ENCODE data around the gene SPAG5. TPM values are rescaled to one million over a fixed set of nuclear protein-coding genes. Genes with fewer than 3 reads are reported as not detected.

Gene SPAG5, protein sequence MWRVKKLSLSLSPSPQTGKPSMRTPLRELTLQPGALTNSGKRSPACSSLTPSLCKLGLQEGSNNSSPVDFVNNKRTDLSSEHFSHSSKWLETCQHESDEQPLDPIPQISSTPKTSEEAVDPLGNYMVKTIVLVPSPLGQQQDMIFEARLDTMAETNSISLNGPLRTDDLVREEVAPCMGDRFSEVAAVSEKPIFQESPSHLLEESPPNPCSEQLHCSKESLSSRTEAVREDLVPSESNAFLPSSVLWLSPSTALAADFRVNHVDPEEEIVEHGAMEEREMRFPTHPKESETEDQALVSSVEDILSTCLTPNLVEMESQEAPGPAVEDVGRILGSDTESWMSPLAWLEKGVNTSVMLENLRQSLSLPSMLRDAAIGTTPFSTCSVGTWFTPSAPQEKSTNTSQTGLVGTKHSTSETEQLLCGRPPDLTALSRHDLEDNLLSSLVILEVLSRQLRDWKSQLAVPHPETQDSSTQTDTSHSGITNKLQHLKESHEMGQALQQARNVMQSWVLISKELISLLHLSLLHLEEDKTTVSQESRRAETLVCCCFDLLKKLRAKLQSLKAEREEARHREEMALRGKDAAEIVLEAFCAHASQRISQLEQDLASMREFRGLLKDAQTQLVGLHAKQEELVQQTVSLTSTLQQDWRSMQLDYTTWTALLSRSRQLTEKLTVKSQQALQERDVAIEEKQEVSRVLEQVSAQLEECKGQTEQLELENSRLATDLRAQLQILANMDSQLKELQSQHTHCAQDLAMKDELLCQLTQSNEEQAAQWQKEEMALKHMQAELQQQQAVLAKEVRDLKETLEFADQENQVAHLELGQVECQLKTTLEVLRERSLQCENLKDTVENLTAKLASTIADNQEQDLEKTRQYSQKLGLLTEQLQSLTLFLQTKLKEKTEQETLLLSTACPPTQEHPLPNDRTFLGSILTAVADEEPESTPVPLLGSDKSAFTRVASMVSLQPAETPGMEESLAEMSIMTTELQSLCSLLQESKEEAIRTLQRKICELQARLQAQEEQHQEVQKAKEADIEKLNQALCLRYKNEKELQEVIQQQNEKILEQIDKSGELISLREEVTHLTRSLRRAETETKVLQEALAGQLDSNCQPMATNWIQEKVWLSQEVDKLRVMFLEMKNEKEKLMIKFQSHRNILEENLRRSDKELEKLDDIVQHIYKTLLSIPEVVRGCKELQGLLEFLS
- total RNA-seq, result 10.6 and 47.7 TPM in 2 replicates

- DNase-seq, result peak; percentile 95
Observed at GRCh38 chr17:28598799-28599310, at the start of gene SPAG5. SPAG5 (minus strand) TSS chr17:28599025; CDS start chr17:28598946, 79 bp downstream.

GRCh38 chr17:28646039-28646754 lies 47.4 kb upstream of the SPAG5 start:
- peak; percentile 12 for DNase-seq

- no peak for DNase-seq
Observed at GRCh38 chr17:28645576-28645939, 46.7 kb upstream of the SPAG5 start.

- peak; percentile 97 for DNase-seq
Observed at GRCh38 chr17:28644787-28645575, 46.2 kb upstream of the SPAG5 start, which contains the start of gene BLTP2. BLTP2 (minus strand) TSS chr17:28645158; CDS start chr17:28645056, 102 bp downstream.

GRCh38 chr17:28643983-28644786 lies 45.4 kb upstream of the SPAG5 start:
- DNase-seq, result peak; percentile 53

DNA sequence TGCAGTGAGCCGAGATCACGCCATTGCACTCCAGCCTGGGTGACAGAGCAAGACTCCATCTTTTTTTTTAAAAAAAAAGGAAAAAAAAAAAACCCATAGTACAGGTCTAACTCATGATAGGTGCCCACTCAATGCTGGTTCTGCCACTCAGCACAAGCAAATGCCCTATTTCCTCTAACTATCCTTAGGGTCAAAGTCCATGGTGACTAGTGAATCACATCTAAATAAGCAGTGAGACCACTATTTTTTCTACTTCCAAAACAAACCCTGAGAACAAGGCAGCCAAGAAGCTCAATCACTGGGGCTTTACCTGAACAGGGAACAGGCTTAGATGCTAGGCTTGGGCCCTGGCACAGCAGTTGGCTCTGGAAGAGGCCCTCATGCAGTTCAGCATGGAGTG lies 42.8 kb upstream of the SPAG5 start:
- no peak for DNase-seq

- no peak for DNase-seq
Observed at GRCh38 chr17:28635506-28635905, 36.7 kb upstream of the SPAG5 start.

DNA sequence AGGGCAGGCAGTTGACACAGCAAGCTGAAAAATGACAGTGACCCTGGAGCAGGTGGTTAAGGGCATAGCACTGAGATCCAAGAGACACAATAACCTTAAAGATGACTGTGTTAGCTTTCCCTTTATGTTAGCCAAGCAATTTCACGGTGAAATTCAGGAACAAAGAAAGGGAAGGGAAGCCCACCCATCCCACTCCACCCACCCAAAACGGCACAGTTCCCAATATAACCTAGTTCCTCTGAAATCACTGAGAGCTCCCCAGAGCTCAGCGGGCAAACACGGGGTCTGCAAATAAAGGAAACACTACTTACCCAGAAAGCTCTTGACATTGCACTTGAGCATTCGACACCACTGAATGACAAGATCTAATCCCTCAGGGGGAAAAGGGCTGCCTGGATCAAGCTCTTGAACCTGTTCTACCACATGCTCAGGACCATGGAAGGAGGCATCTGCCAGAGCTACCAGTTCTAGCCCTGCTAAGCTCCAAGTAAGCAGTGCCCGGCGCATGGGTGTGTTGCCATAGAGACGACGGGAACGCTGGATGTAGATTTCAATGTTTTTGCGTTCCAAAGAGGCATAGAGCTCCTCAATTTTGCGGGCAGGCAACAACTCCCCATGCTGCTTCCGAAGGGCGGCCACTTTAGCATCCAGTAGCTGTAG lies 35.5 kb upstream of the SPAG5 start:
- DNase-seq, result no peak

DNA sequence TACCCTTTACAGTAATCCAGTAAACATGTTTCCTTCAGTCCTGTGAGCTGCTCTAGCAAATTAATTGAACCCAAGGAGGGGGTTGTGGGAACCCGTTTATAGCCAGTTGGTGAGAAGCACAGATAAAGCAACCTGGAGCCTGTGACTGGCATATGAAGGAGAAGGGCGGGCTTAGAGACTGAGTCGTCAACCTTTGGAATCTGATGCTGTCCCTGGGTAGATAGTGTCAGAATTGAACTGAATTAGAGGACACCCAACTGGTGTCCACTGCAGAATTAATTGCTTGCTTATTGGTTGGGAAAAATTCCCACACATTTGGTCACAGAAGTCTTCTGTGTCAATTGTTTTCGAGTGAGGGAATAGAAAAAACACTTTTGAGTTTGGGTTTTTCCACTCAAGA lies 28.0 kb upstream of the SPAG5 start:
- DNase-seq, result no peak

DNA sequence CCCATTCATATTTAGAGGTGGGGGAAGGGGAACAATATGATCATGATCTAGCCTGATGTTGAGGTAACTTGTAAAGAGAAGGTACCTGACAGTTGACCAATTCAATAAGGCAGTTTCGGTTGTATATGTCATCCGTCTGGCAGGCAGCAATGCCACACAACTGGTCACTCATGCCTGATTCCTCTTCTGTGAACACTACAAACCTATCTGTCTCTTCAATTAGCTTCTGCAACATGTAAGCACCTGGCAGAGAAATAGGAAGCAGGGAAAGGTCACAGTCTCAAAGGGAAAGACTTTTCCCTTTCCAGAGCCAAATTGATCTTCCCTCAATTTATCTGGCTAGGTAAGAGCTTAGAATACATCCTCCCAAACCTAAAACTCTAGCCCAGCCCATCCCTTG lies 25.3 kb upstream of the SPAG5 start:
- DNase-seq, result no peak

GRCh38 chr17:28623696-28624095 lies 24.9 kb upstream of the SPAG5 start:
- DNase-seq, result no peak

- no peak for DNase-seq
Observed at GRCh38 chr17:28622186-28622585, 23.4 kb upstream of the SPAG5 start.

- DNase-seq, result no peak
Observed at GRCh38 chr17:28620010-28620409, 21.2 kb upstream of the SPAG5 start.

GRCh38 chr17:28618464-28618863 lies 19.6 kb upstream of the SPAG5 start:
- DNase-seq, result no peak

DNA sequence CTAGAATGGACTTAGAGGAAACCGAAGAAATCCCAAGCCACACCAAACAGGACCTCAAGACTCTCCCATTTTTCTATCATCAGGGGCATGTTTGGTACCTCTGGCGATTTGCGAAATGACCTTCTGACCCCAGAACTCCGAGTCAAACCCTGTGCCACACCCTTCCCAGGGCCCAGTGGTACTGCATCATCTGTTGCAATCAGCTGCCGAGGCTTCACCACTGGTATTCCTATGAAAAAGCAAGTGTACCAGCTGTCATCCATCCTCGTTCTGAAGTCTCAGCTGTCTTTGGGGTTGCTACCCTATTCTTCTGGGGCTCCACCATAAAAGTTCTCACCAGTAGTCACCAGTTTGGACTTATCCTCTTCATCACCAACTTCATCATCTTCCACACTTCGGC lies 17.5 kb upstream of the SPAG5 start:
- no peak for DNase-seq

DNA sequence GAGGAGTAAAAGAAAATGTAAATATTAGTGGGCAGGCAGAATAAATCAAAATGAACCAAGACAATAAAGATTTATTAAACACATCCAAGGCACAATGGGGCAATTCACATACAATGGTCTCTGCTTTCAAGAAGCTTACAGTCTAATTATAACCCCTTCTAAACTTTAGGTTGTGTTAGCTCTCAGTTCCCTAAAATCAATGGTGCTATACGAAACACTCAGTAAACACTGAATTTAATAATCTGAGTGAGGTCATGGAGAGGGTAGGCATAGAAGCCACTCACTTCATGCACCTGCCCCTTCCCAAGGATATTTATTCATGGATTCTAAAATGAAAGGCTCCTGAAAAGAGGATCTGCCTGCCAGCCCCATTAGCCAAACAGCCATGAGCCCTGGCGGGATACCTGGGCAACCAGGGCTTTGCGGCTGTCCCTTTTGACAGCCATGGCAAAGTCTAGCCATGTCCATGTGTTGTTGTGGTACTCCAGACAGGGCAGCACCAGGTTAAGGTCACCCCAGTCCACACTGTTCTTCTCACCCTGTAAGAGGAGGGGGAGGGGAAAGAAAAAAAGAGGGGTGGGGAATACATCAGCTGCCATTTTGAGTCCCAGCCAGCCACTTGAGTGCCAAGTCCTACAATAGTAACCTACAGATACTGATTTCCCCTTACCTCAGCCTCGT lies 16.6 kb upstream of the SPAG5 start:
- no peak for DNase-seq

GRCh38 chr17:28613931-28614381 lies 15.1 kb upstream of the SPAG5 start, which contains the start of gene RSKR:
RSKR (minus strand) TSS chr17:28614185; CDS start chr17:28614161, 24 bp downstream.
- DNase-seq, result no peak

- DNase-seq, result peak; percentile 67
Observed at GRCh38 chr17:28612936-28613872, 14.4 kb upstream of the SPAG5 start.

All from dermis blood vessel endothelial cell (primary cell).